ENCODE results near the gene EFCAB13.

Gene EFCAB13

DNA sequence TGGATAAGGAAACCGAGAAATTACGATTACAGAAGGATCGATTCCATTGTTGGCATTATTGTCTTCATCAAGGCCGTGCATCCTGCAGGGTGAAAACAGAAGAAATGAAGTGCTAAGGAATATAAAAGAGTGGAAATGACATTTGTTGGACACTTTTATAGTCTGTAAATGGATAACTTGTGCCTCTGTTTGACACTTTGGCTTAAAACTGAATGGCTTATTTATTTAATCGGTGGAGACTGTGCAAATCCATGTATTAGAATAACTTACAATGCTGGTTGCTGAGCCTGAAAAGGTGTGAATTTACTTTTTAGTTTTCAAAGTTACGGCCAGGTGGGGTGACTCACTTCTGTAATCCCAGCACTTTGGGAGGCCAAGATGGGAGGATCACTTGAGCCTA lies 38.8 kb upstream of the EFCAB13 start:
- Histone ChIP-seq H3K9me3 (replicated peaks; ENCODE audit: low read length) (no peaks in the 10 kb centered on the region), H3K4me2 (ENCODE audit: low read length) (no peak overlapping the region), H3K4me1 (ENCODE audit: control insufficient read depth, insufficient read depth, low read length) (peaks cover 38% of the 10 kb centered on the region), H3K27me3 (ENCODE audit: control insufficient read depth, insufficient read depth, low read length) (no peaks in the 10 kb centered on the region), H3K4me3 (ENCODE audit: low read length) (no peak overlapping the region), H3K9ac (ENCODE audit: low read depth, low read length) (no peak overlapping the region), H3K36me3 (ENCODE audit: insufficient read depth, low read length) (no peaks in the 10 kb centered on the region)

DNA sequence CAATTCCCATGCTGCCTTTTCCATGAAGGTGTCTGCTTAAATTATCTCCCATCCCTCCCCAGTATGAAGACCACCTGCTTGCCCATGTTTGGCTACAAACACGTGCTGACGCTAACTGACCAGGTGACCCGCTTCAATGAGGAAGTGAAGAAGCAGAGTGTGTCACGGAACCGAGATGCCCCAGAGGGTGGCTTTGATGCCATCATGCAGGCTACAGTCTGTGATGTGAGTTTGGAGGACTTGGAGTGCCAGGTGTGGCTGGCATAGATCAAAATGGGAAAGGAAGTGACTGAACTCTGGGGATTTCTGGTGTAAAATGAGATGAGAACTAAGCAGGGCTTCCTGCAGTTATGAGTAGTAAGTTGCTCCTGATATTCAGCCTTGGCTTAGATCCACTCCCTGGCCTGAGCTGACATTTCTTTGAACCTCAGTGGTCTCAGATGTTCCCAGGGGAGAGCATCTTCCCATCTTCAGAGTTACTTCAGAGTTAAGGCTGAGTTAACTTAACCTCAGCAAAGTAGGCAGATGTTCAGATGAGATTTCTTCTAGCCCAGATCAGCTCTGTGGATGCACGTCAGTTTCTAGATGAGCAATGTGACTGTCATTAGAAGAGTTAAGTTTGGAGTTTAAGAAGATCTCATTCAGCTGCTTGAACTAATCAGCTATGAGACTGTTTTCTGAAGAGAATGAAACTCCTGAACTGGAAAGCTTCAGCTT lies 37.4 kb upstream of the EFCAB13 start:
- peaks cover 27% of the 10 kb centered on the region for H3K4me1 ChIP-seq (ENCODE audit: control insufficient read depth, insufficient read depth, low read length)

DNA sequence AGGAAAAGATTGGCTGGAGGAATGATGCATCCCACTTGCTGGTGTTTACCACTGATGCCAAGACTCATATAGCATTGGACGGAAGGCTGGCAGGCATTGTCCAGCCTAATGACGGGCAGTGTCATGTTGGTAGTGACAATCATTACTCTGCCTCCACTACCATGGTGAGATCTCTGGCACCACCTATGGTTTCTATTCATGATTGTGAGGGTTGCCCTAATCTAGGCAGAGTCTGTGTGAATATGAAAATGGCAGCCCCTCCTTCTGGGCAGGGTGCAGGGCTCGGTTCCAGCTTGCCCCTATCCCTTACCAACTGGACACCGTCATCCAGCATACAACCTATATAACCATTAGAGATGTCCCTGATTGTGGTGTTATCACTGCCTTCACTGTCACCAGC lies 36.7 kb upstream of the EFCAB13 start:
- H3K4me1 ChIP-seq (ENCODE audit: control insufficient read depth, insufficient read depth, low read length), result peaks cover 26% of the 10 kb centered on the region
- H3K9me3 ChIP-seq (replicated peaks; ENCODE audit: low read length), result no peaks in the 10 kb centered on the region
- no peak overlapping the region for H3K9ac ChIP-seq (ENCODE audit: low read depth, low read length)
- no peaks in the 10 kb centered on the region for H3K36me3 ChIP-seq (ENCODE audit: insufficient read depth, low read length)
- no peaks in the 10 kb centered on the region for H3K27me3 ChIP-seq (ENCODE audit: control insufficient read depth, insufficient read depth, low read length)
- H3K4me3 ChIP-seq (ENCODE audit: low read length), result no peak overlapping the region
- no peak overlapping the region for H3K4me2 ChIP-seq (ENCODE audit: low read length)

More for the DNA sequence above, 37.4 kb upstream of the EFCAB13 start:
- Histone ChIP-seq H3K36me3 (ENCODE audit: insufficient read depth, low read length) (no peaks in the 10 kb centered on the region), H3K4me2 (ENCODE audit: low read length) (no peak overlapping the region), H3K9ac (ENCODE audit: low read depth, low read length) (no peak overlapping the region), H3K4me3 (ENCODE audit: low read length) (no peak overlapping the region), H3K27me3 (ENCODE audit: control insufficient read depth, insufficient read depth, low read length) (no peaks in the 10 kb centered on the region), H3K9me3 (replicated peaks; ENCODE audit: low read length) (no peaks in the 10 kb centered on the region)

DNA sequence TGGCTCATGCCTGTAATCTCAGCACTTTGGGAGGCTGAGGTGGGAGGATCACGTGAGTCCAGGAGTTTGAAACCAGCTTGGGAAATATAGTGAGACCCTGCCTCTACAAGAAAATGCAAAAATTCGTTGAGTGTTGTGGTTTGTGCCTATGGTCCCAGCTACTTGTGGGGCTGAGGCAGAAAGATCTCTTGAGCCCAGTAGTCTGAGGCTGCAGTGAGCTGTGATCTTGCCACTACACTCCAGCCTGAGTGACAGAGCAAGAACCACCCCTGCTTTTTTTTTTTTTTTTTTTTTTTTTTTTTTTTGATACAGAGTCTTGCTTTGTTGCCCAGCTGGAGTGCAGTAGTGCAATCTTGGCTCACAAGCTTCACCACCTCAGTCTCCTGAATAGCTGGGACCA lies 36.1 kb upstream of the EFCAB13 start:
- Histone ChIP-seq H3K9ac (ENCODE audit: low read depth, low read length) (no peak overlapping the region), H3K9me3 (replicated peaks; ENCODE audit: low read length) (no peaks in the 10 kb centered on the region), H3K4me2 (ENCODE audit: low read length) (no peak overlapping the region), H3K27me3 (ENCODE audit: control insufficient read depth, insufficient read depth, low read length) (no peaks in the 10 kb centered on the region), H3K4me3 (ENCODE audit: low read length) (no peak overlapping the region), H3K36me3 (ENCODE audit: insufficient read depth, low read length) (no peaks in the 10 kb centered on the region), H3K4me1 (ENCODE audit: control insufficient read depth, insufficient read depth, low read length) (peaks cover 26% of the 10 kb centered on the region)

DNA sequence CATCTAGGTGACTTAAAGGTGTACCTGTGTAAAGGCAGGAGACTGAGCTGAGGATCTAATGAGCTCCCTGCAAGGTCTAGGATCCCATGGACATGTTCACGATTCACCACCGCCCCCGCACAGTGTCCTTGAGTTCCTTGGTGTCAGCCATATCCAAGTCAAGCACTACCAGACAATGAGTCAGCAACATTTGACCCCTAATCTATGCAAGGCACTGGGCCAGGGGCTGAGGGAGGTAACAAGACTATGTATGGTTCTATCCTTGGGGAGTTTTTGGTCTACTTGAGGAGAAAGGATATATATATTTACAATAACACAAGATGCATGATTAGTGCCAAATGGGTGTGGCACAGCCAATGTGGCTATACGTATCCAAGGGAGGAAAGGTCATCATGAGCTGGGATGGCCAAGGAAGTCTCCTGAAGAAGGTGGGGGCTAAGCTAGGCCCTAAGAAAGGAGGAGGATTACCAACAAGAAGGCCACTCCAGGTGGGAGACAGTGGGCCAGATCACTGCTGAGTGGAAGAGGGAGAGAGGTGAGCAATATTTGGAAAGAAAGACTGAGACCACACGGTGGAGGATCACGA lies 35.1 kb upstream of the EFCAB13 start:
- no peak overlapping the region for H3K4me2 ChIP-seq (ENCODE audit: low read length)
- H3K27me3 ChIP-seq (ENCODE audit: control insufficient read depth, insufficient read depth, low read length), result no peaks in the 10 kb centered on the region
- H3K4me3 ChIP-seq (ENCODE audit: low read length), result no peak overlapping the region
- H3K9me3 ChIP-seq (replicated peaks; ENCODE audit: low read length), result no peaks in the 10 kb centered on the region
- H3K4me1 ChIP-seq (ENCODE audit: control insufficient read depth, insufficient read depth, low read length), result peaks cover 26% of the 10 kb centered on the region
- H3K9ac ChIP-seq (ENCODE audit: low read depth, low read length), result no peak overlapping the region
- no peaks in the 10 kb centered on the region for H3K36me3 ChIP-seq (ENCODE audit: insufficient read depth, low read length)

DNA sequence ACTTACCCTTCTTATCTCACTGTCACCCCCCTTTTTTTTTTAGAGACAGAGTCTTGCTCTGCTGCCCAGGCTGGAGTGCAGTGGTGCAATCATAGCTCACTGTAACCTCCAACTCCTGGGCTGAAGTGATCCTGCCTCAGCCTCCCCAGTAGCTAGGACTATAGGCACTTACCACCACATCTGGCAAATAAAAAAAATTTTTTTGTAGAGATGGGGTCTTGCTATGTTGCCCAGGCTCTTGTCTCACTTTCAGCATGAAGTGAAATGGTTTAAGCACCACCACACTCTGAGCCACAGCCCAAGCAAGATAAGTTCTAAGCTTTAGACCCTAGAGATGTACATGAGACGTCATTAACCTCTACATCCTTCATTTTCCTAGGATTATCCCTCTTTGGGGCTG lies 34.5 kb upstream of the EFCAB13 start:
- no peak overlapping the region for H3K4me3 ChIP-seq (ENCODE audit: low read length)
- H3K4me2 ChIP-seq (ENCODE audit: low read length), result no peak overlapping the region
- no peaks in the 10 kb centered on the region for H3K9me3 ChIP-seq (replicated peaks; ENCODE audit: low read length)
- no peaks in the 10 kb centered on the region for H3K27me3 ChIP-seq (ENCODE audit: control insufficient read depth, insufficient read depth, low read length)
- H3K4me1 ChIP-seq (ENCODE audit: control insufficient read depth, insufficient read depth, low read length), result peaks cover 32% of the 10 kb centered on the region
- H3K9ac ChIP-seq (ENCODE audit: low read depth, low read length), result no peak overlapping the region
- H3K36me3 ChIP-seq (ENCODE audit: insufficient read depth, low read length), result no peaks in the 10 kb centered on the region

DNA sequence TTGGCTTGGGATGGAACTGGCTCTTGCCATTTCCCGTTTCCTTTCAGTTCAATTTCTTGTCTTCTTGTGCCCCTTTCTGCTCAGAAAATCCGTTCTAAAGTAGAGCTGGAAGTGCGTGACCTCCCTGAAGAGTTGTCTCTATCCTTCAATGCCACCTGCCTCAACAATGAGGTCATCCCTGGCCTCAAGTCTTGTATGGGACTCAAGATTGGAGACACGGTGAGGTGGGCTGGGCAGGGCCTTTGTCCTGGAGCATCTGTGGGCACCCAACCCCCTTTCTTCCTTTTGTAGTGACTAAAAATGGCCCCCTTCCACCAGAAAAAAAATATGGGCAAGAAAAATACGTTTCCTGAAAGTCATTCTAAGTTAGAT lies 32.9 kb upstream of the EFCAB13 start:
- Histone ChIP-seq H3K4me3 (ENCODE audit: low read length) (no peak overlapping the region), H3K9me3 (replicated peaks; ENCODE audit: low read length) (no peaks in the 10 kb centered on the region), H3K4me2 (ENCODE audit: low read length) (no peak overlapping the region), H3K27me3 (ENCODE audit: control insufficient read depth, insufficient read depth, low read length) (no peaks in the 10 kb centered on the region), H3K36me3 (ENCODE audit: insufficient read depth, low read length) (no peaks in the 10 kb centered on the region), H3K4me1 (ENCODE audit: control insufficient read depth, insufficient read depth, low read length) (peaks cover 43% of the 10 kb centered on the region), H3K9ac (ENCODE audit: low read depth, low read length) (no peak overlapping the region)

DNA sequence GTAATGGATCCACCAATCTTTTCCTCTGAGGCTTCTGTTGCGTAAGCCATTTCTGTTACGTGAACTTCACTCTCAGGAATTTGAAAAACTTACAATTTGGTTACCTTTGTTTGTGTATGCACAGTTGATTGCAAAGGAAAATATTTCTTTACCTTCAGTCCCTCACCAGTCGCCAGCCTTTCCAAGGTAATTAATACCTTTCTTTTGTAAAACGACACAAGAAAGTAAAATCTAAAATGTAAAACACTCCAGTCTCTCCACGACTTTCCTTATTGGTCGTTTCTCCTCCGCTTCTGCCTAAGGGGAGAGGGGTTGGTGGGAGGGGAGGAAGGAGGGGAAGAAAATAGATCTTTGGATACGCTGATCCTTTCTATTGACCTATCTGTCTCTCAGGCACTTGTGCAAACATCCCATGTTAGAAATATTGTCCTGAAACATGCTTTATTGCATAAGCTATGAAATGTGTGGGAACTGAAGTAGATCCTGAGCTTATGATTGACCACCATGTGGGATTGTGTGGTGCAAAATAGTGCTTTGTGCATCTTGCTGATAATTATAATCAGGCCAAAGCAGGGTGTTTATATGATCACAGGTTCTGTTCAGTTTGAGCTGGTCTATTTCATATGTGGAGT lies 32.4 kb upstream of the EFCAB13 start:
- Histone ChIP-seq H3K4me3 (ENCODE audit: low read length) (no peak overlapping the region), H3K36me3 (ENCODE audit: insufficient read depth, low read length) (no peaks in the 10 kb centered on the region), H3K4me1 (ENCODE audit: control insufficient read depth, insufficient read depth, low read length) (peaks cover 38% of the 10 kb centered on the region)

DNA sequence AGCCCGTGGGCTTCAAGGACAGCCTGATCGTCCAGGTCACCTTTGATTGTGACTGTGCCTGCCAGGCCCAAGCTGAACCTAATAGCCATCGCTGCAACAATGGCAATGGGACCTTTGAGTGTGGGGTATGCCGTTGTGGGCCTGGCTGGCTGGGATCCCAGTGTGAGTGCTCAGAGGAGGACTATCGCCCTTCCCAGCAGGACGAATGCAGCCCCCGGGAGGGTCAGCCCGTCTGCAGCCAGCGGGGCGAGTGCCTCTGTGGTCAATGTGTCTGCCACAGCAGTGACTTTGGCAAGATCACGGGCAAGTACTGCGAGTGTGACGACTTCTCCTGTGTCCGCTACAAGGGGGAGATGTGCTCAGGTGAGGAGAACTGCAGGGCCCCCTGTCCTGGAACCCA lies 31.5 kb upstream of the EFCAB13 start:
- no peaks in the 10 kb centered on the region for H3K36me3 ChIP-seq (ENCODE audit: insufficient read depth, low read length)
- no peak overlapping the region for H3K4me3 ChIP-seq (ENCODE audit: low read length)
- H3K9me3 ChIP-seq (replicated peaks; ENCODE audit: low read length), result no peaks in the 10 kb centered on the region
- peaks cover 30% of the 10 kb centered on the region for H3K4me1 ChIP-seq (ENCODE audit: control insufficient read depth, insufficient read depth, low read length)
- H3K4me2 ChIP-seq (ENCODE audit: low read length), result no peak overlapping the region
- H3K9ac ChIP-seq (ENCODE audit: low read depth, low read length), result no peak overlapping the region
- H3K27me3 ChIP-seq (ENCODE audit: control insufficient read depth, insufficient read depth, low read length), result no peaks in the 10 kb centered on the region

More for the DNA sequence above, 32.4 kb upstream of the EFCAB13 start:
- Histone ChIP-seq H3K9ac (ENCODE audit: low read depth, low read length) (no peak overlapping the region), H3K4me2 (ENCODE audit: low read length) (no peak overlapping the region), H3K27me3 (ENCODE audit: control insufficient read depth, insufficient read depth, low read length) (no peaks in the 10 kb centered on the region), H3K9me3 (replicated peaks; ENCODE audit: low read length) (no peaks in the 10 kb centered on the region)

DNA sequence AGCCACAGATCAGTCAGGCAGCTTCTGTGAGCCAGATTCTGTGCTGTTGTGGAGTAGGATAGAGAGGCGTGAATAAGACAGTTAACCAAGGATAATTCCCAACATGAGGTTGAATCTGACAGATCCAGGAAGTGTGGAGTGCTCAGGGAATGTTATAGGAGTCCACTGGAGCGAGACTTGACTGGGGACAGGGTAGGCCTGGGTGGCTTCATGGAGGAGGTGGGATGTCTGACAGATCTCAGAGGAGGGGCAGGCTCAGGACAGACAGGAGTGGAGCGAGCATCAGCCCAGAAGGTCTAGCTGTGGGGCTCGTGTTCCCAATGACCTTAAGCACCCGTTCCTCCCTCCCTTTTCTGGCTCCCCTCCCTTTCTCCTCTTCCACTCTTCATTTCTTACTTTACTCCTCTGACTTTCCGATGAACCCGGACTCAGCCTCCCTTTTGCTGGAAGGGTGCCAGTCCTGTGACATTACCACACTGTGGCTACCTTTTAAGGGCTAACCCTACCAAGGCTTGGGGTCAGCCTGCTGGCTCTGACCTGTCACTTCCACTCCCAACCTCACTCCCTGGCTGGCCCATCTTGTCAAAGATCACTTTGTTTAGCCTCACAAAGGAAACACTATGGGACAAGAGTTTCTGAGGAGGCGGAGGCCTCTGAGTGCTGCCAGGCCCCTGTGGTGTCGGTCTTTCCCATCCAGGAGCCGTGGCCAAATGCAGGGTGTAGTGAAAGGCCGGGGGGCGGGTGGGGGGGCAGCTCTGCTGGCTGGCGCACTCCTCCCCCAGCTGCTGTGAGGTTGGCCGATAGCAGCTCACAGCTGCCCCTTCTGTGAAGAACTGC lies 28.5 kb upstream of the EFCAB13 start:
- Histone ChIP-seq H3K4me1 (ENCODE audit: control insufficient read depth, insufficient read depth, low read length) (peaks cover 19% of the 10 kb centered on the region), H3K9ac (ENCODE audit: low read depth, low read length) (no peak overlapping the region), H3K36me3 (ENCODE audit: insufficient read depth, low read length) (peaks cover under 1% of the 10 kb centered on the region), H3K4me2 (ENCODE audit: low read length) (no peak overlapping the region), H3K4me3 (ENCODE audit: low read length) (no peak overlapping the region), H3K9me3 (replicated peaks; ENCODE audit: low read length) (no peaks in the 10 kb centered on the region), H3K27me3 (ENCODE audit: control insufficient read depth, insufficient read depth, low read length) (no peaks in the 10 kb centered on the region)

DNA sequence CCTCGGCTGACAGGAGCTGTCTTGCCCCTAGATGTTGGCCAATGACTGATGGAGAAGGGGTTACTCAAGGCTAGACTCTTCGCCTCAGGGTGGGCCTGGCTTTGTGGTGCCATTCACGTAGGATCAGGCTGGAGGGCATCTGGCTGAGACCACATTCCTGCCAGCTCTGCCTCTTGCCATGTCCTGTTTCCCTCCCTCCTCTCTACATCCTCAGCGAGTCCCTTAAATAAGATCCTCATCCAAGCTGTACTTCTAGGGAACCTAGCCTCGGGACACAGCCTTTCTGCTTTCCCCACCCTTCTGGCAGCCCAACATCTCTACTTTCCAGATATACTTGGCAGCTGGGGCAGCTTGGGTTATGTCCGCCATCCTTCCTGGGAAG lies 27.9 kb upstream of the EFCAB13 start:
- Histone ChIP-seq H3K4me2 (ENCODE audit: low read length) (no peak overlapping the region), H3K4me3 (ENCODE audit: low read length) (no peak overlapping the region)

More for the DNA sequence above, 27.9 kb upstream of the EFCAB13 start:
- Histone ChIP-seq H3K27me3 (ENCODE audit: control insufficient read depth, insufficient read depth, low read length) (no peaks in the 10 kb centered on the region), H3K4me1 (ENCODE audit: control insufficient read depth, insufficient read depth, low read length) (peaks cover 16% of the 10 kb centered on the region), H3K9me3 (replicated peaks; ENCODE audit: low read length) (no peaks in the 10 kb centered on the region), H3K9ac (ENCODE audit: low read depth, low read length) (no peak overlapping the region), H3K36me3 (ENCODE audit: insufficient read depth, low read length) (peaks cover 7% of the 10 kb centered on the region)
